ENCODE data around the gene DCAF11.
A peak's percentile ranks its signal among the peaks of the same experiment; 100 is the strongest.

Gene DCAF11

GRCh38 chr14:24136684-24137528 lies 22.3 kb downstream of the DCAF11 start:
- peaks cover 28% of the 10 kb centered on the region for H3K36me3 ChIP-seq (ENCODE audit: insufficient read depth, low read length)
- H2AFZ ChIP-seq (ENCODE audit: low read length) = no peak overlapping the region
- H4K20me1 ChIP-seq (ENCODE audit: insufficient read depth, low read length) = no peaks in the 10 kb centered on the region
- TF ChIP-seq EZH2 (IDR thresholded peaks at IDR 0.05; ENCODE audit: borderline replicate concordance, low read length) (no peak), CTCF (IDR thresholded peaks at IDR 0.05; ENCODE audit: low read length) (no peak)
- peaks cover 42% of the 10 kb centered on the region for H3K4me1 ChIP-seq (ENCODE audit: insufficient read depth, low read length, severe bottlenecking)
- H3F3A ChIP-seq (ENCODE audit: insufficient read depth, low read length) = no peaks in the 10 kb centered on the region
- H3K9me3 ChIP-seq (ENCODE audit: low read length) = no peaks in the 10 kb centered on the region
- no peaks in the 10 kb centered on the region for H3K9me2 ChIP-seq (ENCODE audit: low read depth, low read length)
- peak overlapping the region; percentile 48 for H3K27ac ChIP-seq (ENCODE audit: low read depth, low read length, poor library complexity, severe bottlenecking)
- H3K4me3 ChIP-seq (ENCODE audit: low read depth, low read length, poor library complexity, severe bottlenecking) = peak overlapping the region; percentile 98
- H3K4me2 ChIP-seq (ENCODE audit: low read length) = peak overlapping the region; percentile 78
- no peaks in the 10 kb centered on the region for H3K27me3 ChIP-seq (ENCODE audit: insufficient read depth, low read length)
- peaks cover 14% of the 10 kb centered on the region for H3K79me2 ChIP-seq (ENCODE audit: insufficient read depth, low read length)
- peak overlapping the region; percentile 94 for H3K9ac ChIP-seq (ENCODE audit: low read length)

GRCh38 chr14:24137529-24138395 lies 23.2 kb downstream of the DCAF11 start:
- Histone ChIP-seq H3K9me3 (ENCODE audit: low read length) (no peaks in the 10 kb centered on the region), H3K4me1 (ENCODE audit: insufficient read depth, low read length, severe bottlenecking) (peaks cover 38% of the 10 kb centered on the region), H3K9ac (ENCODE audit: low read length) (no peak overlapping the region; the same call in 1 of the 2 replicates), H3K36me3 (ENCODE audit: insufficient read depth, low read length) (peaks cover 31% of the 10 kb centered on the region), H3F3A (ENCODE audit: insufficient read depth, low read length) (no peaks in the 10 kb centered on the region), H3K9me2 (ENCODE audit: low read depth, low read length) (no peaks in the 10 kb centered on the region), H3K4me2 (ENCODE audit: low read length) (peak overlapping the region; percentile 78; the same call in 1 of the 2 replicates), H3K4me3 (ENCODE audit: low read depth, low read length, poor library complexity, severe bottlenecking) (no peak overlapping the region), H3K79me2 (ENCODE audit: insufficient read depth, low read length) (peaks cover 14% of the 10 kb centered on the region), H4K20me1 (ENCODE audit: insufficient read depth, low read length) (no peaks in the 10 kb centered on the region), H2AFZ (ENCODE audit: low read length) (no peak overlapping the region), H3K27me3 (ENCODE audit: insufficient read depth, low read length) (no peaks in the 10 kb centered on the region), H3K27ac (ENCODE audit: low read depth, low read length, poor library complexity, severe bottlenecking) (peak overlapping the region; percentile 48)
- TF ChIP-seq EZH2 (IDR thresholded peaks at IDR 0.05; ENCODE audit: borderline replicate concordance, low read length) (no peak), CTCF (IDR thresholded peaks at IDR 0.05; ENCODE audit: low read length) (no peak)

GRCh38 chr14:24138396-24139271 lies 24.1 kb downstream of the DCAF11 start:
- Histone ChIP-seq H3K4me1 (ENCODE audit: insufficient read depth, low read length, severe bottlenecking) (peaks cover 37% of the 10 kb centered on the region), H3F3A (ENCODE audit: insufficient read depth, low read length) (no peaks in the 10 kb centered on the region), H2AFZ (ENCODE audit: low read length) (no peak overlapping the region), H4K20me1 (ENCODE audit: insufficient read depth, low read length) (no peaks in the 10 kb centered on the region), H3K27me3 (ENCODE audit: insufficient read depth, low read length) (no peaks in the 10 kb centered on the region), H3K9me2 (ENCODE audit: low read depth, low read length) (no peaks in the 10 kb centered on the region), H3K9ac (ENCODE audit: low read length) (no peak overlapping the region), H3K79me2 (ENCODE audit: insufficient read depth, low read length) (peaks cover 14% of the 10 kb centered on the region), H3K36me3 (ENCODE audit: insufficient read depth, low read length) (peaks cover 39% of the 10 kb centered on the region), H3K4me3 (ENCODE audit: low read depth, low read length, poor library complexity, severe bottlenecking) (no peak overlapping the region), H3K27ac (ENCODE audit: low read depth, low read length, poor library complexity, severe bottlenecking) (no peak overlapping the region), H3K4me2 (ENCODE audit: low read length) (peak overlapping the region; percentile 75; the same call in 1 of the 2 replicates), H3K9me3 (ENCODE audit: low read length) (no peaks in the 10 kb centered on the region)
- TF ChIP-seq CTCF (IDR thresholded peaks at IDR 0.05; ENCODE audit: low read length) (no peak), EZH2 (IDR thresholded peaks at IDR 0.05; ENCODE audit: borderline replicate concordance, low read length) (no peak)

Measured in OCI-LY1 (cell line).